ENCODE data around the gene ADAMTS18.
"Not testable (repeated sequence)": the region's sequence is repeated elsewhere in the genome, so short reads cannot be mapped to it uniquely, and the experiment has no call there.

The ADAMTS18 gene, protein sequence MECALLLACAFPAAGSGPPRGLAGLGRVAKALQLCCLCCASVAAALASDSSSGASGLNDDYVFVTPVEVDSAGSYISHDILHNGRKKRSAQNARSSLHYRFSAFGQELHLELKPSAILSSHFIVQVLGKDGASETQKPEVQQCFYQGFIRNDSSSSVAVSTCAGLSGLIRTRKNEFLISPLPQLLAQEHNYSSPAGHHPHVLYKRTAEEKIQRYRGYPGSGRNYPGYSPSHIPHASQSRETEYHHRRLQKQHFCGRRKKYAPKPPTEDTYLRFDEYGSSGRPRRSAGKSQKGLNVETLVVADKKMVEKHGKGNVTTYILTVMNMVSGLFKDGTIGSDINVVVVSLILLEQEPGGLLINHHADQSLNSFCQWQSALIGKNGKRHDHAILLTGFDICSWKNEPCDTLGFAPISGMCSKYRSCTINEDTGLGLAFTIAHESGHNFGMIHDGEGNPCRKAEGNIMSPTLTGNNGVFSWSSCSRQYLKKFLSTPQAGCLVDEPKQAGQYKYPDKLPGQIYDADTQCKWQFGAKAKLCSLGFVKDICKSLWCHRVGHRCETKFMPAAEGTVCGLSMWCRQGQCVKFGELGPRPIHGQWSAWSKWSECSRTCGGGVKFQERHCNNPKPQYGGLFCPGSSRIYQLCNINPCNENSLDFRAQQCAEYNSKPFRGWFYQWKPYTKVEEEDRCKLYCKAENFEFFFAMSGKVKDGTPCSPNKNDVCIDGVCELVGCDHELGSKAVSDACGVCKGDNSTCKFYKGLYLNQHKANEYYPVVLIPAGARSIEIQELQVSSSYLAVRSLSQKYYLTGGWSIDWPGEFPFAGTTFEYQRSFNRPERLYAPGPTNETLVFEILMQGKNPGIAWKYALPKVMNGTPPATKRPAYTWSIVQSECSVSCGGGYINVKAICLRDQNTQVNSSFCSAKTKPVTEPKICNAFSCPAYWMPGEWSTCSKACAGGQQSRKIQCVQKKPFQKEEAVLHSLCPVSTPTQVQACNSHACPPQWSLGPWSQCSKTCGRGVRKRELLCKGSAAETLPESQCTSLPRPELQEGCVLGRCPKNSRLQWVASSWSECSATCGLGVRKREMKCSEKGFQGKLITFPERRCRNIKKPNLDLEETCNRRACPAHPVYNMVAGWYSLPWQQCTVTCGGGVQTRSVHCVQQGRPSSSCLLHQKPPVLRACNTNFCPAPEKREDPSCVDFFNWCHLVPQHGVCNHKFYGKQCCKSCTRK (N-terminal part only)

GRCh38 chr16:77434530-77435271 lies at the start of gene ADAMTS18:
ADAMTS18 (minus strand) TSS chr16:77435034; CDS start chr16:77434695, 339 bp downstream.
- DNase-seq (ENCODE audit: low read depth, low spot score), result no peak

GRCh38 chr16:77480681-77481315 lies 46.0 kb upstream of the ADAMTS18 start:
- no peak for DNase-seq (ENCODE audit: low read depth, low spot score)

DNA sequence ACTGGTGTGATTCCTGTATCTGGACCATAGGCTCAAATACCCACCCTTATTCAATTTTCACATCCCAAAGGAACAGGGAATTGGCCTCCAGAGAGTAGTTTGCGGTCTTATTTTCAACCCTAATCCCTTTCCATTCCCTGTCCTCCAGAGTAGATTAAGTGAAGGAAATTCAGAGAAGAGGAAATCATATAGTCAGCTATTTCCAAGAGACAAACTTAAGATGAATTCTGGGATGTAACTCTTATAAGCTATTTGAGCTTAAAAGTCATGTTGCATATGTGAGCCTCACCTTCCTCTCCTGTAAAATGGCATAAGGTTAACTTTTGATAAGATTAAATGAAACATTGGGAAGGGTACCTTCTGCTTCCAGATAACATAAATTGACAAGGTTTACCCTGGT lies 37.4 kb upstream of the ADAMTS18 start:
- DNase-seq (ENCODE audit: low read depth, low spot score), result no peak

GRCh38 chr16:77470851-77471250 lies 36.0 kb upstream of the ADAMTS18 start:
- no peak for DNase-seq (ENCODE audit: low read depth, low spot score)

DNA sequence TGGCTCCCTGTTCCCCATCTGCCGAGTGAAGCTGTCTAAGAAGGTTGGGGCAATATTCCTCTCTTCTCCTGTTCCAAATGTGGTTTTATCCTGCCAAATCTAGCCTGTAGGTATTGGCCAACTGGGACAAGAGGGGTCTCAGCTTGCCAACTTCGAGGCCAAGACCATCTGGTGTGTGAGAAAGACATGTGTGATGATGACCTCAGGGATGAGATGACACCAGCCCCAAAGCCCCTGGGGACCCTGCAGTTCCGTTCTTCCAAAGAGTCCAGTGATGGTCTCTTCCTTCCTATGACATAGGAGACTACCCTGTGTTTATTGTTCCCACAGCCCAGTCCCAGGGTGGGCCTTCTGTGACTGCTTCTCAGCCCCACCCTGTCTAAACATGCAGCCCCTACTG lies 34.8 kb upstream of the ADAMTS18 start:
- no peak for DNase-seq (ENCODE audit: low read depth, low spot score)

- no peak for DNase-seq (ENCODE audit: low read depth, low spot score)
Measured at GRCh38 chr16:77468831-77469230, 34.0 kb upstream of the ADAMTS18 start.

GRCh38 chr16:77467821-77468335 lies 33.0 kb upstream of the ADAMTS18 start:
- DNase-seq (ENCODE audit: low read depth, low spot score), result no peak

GRCh38 chr16:77463659-77464058 lies 28.8 kb upstream of the ADAMTS18 start:
- not testable (repeated sequence) for DNase-seq (ENCODE audit: low read depth, low spot score)

- no peak for DNase-seq (ENCODE audit: low read depth, low spot score)
Measured at GRCh38 chr16:77462894-77463293, 28.1 kb upstream of the ADAMTS18 start.

- no peak for DNase-seq (ENCODE audit: low read depth, low spot score)
Measured at GRCh38 chr16:77459534-77460254, 24.9 kb upstream of the ADAMTS18 start.

DNA sequence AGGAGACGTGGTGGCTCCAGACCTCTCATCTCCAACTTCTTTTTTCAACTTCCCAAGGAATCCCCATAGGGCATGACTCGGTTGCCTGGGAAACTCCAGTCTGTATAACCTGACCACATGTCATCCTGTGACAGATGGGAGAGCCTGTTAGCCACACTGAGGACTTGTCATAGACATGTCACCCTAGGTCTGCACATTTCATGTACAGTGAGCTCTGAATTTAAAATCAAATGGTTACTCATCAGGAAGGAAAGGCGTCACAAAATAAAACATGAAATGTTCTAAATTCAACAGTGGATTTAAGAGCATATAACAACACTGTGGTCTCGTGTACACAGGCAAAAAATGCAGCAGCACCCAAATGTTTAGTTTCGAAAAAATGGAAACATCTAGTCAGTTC lies 22.2 kb upstream of the ADAMTS18 start:
- DNase-seq (ENCODE audit: low read depth, low spot score), result no peak

DNA sequence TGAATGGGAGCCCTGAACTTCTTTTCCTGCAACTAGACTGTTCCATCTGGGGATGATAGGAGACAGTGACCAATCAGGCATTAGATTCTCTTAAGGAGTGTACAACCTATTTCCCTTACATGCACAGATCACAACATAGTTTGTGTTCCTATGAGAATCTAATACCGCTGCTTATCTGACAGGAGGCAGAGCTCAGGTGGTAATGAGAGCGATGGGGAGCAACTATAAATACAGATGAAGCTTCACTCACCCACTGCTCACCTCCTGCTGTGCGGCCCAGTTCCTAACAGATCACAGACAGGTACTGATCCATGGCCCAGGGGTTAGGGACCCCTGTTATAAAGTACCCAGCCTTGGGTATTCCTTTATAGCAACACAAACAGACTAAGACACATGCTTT lies 17.4 kb upstream of the ADAMTS18 start:
- DNase-seq (ENCODE audit: low read depth, low spot score), result no peak

- DNase-seq (ENCODE audit: low read depth, low spot score), result no peak
Measured at GRCh38 chr16:77450790-77451487, 16.1 kb upstream of the ADAMTS18 start.

DNA sequence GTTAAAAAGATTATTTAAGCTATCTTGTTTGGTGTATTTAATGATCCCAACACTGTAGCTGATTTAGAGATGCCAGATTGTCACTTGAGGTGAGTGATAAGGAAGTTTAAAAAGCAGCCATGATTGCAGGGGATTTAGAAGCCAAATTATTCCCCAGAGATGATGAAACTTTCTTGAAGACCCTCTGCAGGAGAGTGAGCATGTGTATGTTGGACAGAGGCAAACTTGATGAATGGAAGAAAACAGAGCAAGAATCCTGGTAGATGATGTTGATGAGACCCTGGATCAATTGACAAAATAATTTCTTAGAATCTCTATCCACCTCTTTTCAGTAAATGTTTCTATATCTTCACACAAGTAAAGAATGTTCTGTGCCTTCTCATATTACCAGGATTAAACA lies 14.4 kb upstream of the ADAMTS18 start:
- DNase-seq (ENCODE audit: low read depth, low spot score), result no peak

GRCh38 chr16:77445324-77445723 lies 10.5 kb upstream of the ADAMTS18 start:
- DNase-seq (ENCODE audit: low read depth, low spot score), result no peak

- DNase-seq (ENCODE audit: low read depth, low spot score), result no peak
Measured at GRCh38 chr16:77444147-77444460, 9.3 kb upstream of the ADAMTS18 start.

DNA sequence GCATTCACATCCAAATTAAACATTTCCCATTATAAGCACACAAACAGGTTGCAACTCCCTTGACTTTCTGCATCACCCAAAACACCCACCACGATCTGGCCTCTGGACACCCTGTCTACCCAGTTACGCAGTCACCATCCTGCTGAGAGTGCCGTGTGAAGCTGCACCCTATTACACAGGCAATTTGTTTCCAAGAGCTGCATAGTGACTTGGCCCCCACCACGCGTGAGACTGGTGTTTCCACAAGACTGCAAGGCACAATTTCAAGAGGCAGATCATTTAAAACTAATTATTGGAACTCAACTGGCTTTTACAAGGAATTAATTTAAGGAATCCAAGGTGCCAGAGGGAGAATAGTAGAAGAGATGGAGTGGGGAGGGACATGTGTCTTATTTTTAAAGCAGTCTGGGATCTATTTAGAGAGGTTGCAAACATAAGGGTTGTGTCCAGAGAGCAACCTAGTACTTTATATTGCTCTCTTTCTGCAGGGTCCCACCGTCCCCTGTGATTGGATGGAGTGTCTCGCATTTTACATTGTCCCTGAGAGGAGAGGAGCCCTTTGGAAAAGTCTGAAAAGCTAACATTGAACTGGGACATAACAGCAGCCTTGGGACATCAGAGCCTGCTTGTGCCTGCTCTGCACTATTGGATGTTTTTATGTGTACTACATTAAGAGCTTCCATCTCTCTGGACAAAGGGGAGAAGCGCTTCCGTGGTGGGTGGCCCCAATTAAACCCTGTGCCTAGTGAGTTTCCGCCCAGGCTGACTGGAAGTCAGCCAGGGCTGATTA lies 8.7 kb upstream of the ADAMTS18 start:
- DNase-seq (ENCODE audit: low read depth, low spot score), result no peak

DNA sequence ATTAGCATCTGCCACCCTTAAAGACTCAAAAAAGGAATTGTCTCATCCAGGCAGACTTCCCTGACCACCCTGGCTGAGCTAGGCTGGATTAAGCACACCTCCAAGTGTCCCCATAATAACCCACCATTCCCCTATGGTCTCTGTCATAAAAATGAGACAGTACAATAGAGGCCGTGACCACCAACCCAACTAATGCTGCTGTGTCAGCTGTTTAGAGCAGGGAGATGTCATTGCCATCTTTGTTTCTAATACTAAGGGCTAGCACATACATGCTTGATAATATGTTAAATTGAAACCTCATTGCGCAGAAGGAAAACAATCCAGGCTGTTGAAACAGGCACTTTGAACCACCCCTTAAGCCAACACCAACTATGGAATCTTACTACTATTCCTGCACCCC lies 7.2 kb upstream of the ADAMTS18 start:
- DNase-seq (ENCODE audit: low read depth, low spot score), result no peak

- no peak for DNase-seq (ENCODE audit: low read depth, low spot score)
Measured at GRCh38 chr16:77439106-77439505, 4.3 kb upstream of the ADAMTS18 start.

All from smooth muscle cell of the brain vasculature (primary cell).